ENCODE results near the gene PIAS2. TPM values are rescaled to one million over a fixed set of nuclear protein-coding genes. Genes with fewer than 3 reads are reported as not detected.
A peak's percentile ranks its signal among the peaks of the same experiment; 100 is the strongest.

The PIAS2 gene
- total and polyA plus RNA-seq, 2 donors, result 8.5 to 15.3 TPM

- WGBS, result under 1% methylated on average over 21 of the region's 21 CpGs
- H3K9me3 ChIP-seq (ENCODE audit: control insufficient read depth in 2 of 2, insufficient read depth in 1 of 2, low read length in 1 of 2), result no peaks in the 10 kb centered on the region
- H3K4me3 ChIP-seq (ENCODE audit: low read length in 2 of 2), result peak overlapping the region; percentile 50 to 96
- H3K36me3 ChIP-seq (ENCODE audit: control insufficient read depth in 2 of 2, insufficient read depth in 2 of 2, low read length in 1 of 2), result no peaks in the 10 kb centered on the region
- no peaks in the 10 kb centered on the region for H3K27me3 ChIP-seq (ENCODE audit: control insufficient read depth in 2 of 2, insufficient read depth in 1 of 2, low read length in 1 of 2)
- peak in 7 of 9 donors; percentile 28 to 71 (median 37) for DNase-seq (ENCODE audit: low read depth in 6 of 9, low spot score in 9 of 9)
- H3K27ac ChIP-seq (ENCODE audit: low read depth in 1 of 2, low read length in 1 of 2), result peak overlapping the region; percentile 29 to 88
- H3K4me1 ChIP-seq (ENCODE audit: control insufficient read depth in 2 of 2, insufficient read depth in 2 of 2, low read length in 2 of 2), result peaks cover 8 to 13% of the 10 kb centered on the region in 2 donors
These were observed 678 bp downstream of the PIAS2 start for GRCh38 chr18:46916551-46917107.

- H3K36me3 ChIP-seq (ENCODE audit: control insufficient read depth in 2 of 2, insufficient read depth in 2 of 2, low read length in 1 of 2), result no peaks in the 10 kb centered on the region
- 69% methylated on average over 12 of the region's 12 CpGs for WGBS
- no peak overlapping the region for H3K27ac ChIP-seq (ENCODE audit: low read depth in 1 of 2, low read length in 1 of 2)
- peak in 2 of 9 donors; percentile 10 to 33 for DNase-seq (ENCODE audit: low read depth in 6 of 9, low spot score in 9 of 9)
- no peaks in the 10 kb centered on the region for H3K27me3 ChIP-seq (ENCODE audit: control insufficient read depth in 2 of 2, insufficient read depth in 1 of 2, low read length in 1 of 2)
- no peaks in the 10 kb centered on the region for H3K9me3 ChIP-seq (ENCODE audit: control insufficient read depth in 2 of 2, insufficient read depth in 1 of 2, low read length in 1 of 2)
- H3K4me3 ChIP-seq (ENCODE audit: low read length in 2 of 2), result peak overlapping the region; percentile 50 to 96
- H3K4me1 ChIP-seq (ENCODE audit: control insufficient read depth in 2 of 2, insufficient read depth in 2 of 2, low read length in 2 of 2), result peaks cover 8 to 13% of the 10 kb centered on the region in 2 donors
These were observed 1.3 kb downstream of the PIAS2 start for GRCh38 chr18:46915800-46916550.

GRCh38 chr18:46910856-46911255, 6.5 kb downstream of the PIAS2 start:
- Histone ChIP-seq H3K4me1 (ENCODE audit: control insufficient read depth in 2 of 2, insufficient read depth in 2 of 2, low read length in 2 of 2) (peaks cover 5 to 7% of the 10 kb centered on the region in 2 donors), H3K36me3 (ENCODE audit: control insufficient read depth in 2 of 2, insufficient read depth in 2 of 2, low read length in 1 of 2) (no peaks in the 10 kb centered on the region), H3K27me3 (ENCODE audit: control insufficient read depth in 2 of 2, insufficient read depth in 1 of 2, low read length in 1 of 2) (no peaks in the 10 kb centered on the region), H3K9me3 (ENCODE audit: control insufficient read depth in 2 of 2, insufficient read depth in 1 of 2, low read length in 1 of 2) (no peaks in the 10 kb centered on the region), H3K4me3 (ENCODE audit: low read length in 2 of 2) (no peak overlapping the region), H3K27ac (ENCODE audit: low read depth in 1 of 2, low read length in 1 of 2) (no peak overlapping the region)
- DNase-seq (ENCODE audit: low read depth in 6 of 9, low spot score in 9 of 9), result no peak
- WGBS, result 99% methylated on average over 3 of the region's 3 CpGs

GRCh38 chr18:46909497-46909896, 7.8 kb downstream of the PIAS2 start:
- Histone ChIP-seq H3K27me3 (ENCODE audit: control insufficient read depth in 2 of 2, insufficient read depth in 1 of 2, low read length in 1 of 2) (no peaks in the 10 kb centered on the region), H3K4me3 (ENCODE audit: low read length in 2 of 2) (no peak overlapping the region), H3K9me3 (ENCODE audit: control insufficient read depth in 2 of 2, insufficient read depth in 1 of 2, low read length in 1 of 2) (no peaks in the 10 kb centered on the region), H3K4me1 (ENCODE audit: control insufficient read depth in 2 of 2, insufficient read depth in 2 of 2, low read length in 2 of 2) (peaks cover 0 to 2% of the 10 kb centered on the region in 2 donors), H3K27ac (ENCODE audit: low read depth in 1 of 2, low read length in 1 of 2) (no peak overlapping the region), H3K36me3 (ENCODE audit: control insufficient read depth in 2 of 2, insufficient read depth in 2 of 2, low read length in 1 of 2) (no peaks in the 10 kb centered on the region)
- no peak for DNase-seq (ENCODE audit: low read depth in 6 of 9, low spot score in 9 of 9)
- 94% methylated on average over 3 of the region's 3 CpGs for WGBS

- no peaks in the 10 kb centered on the region for H3K36me3 ChIP-seq (ENCODE audit: control insufficient read depth in 2 of 2, insufficient read depth in 2 of 2, low read length in 1 of 2)
- WGBS, result 98% methylated on average over 3 of the region's 3 CpGs
These were observed 13.9 kb downstream of the PIAS2 start for GRCh38 chr18:46903406-46903805.

GRCh38 chr18:46899274-46899948, 17.9 kb downstream of the PIAS2 start:
- no peaks in the 10 kb centered on the region for H3K4me1 ChIP-seq (ENCODE audit: control insufficient read depth in 2 of 2, insufficient read depth in 2 of 2, low read length in 2 of 2)

More at GRCh38 chr18:46903406-46903805, 13.9 kb downstream of the PIAS2 start:
- Histone ChIP-seq H3K27me3 (ENCODE audit: control insufficient read depth in 2 of 2, insufficient read depth in 1 of 2, low read length in 1 of 2) (no peaks in the 10 kb centered on the region), H3K4me1 (ENCODE audit: control insufficient read depth in 2 of 2, insufficient read depth in 2 of 2, low read length in 2 of 2) (no peaks in the 10 kb centered on the region), H3K27ac (ENCODE audit: low read depth in 1 of 2, low read length in 1 of 2) (no peak overlapping the region), H3K4me3 (ENCODE audit: low read length in 2 of 2) (no peak overlapping the region), H3K9me3 (ENCODE audit: control insufficient read depth in 2 of 2, insufficient read depth in 1 of 2, low read length in 1 of 2) (no peaks in the 10 kb centered on the region)
- no peak for DNase-seq (ENCODE audit: low read depth in 6 of 9, low spot score in 9 of 9)

GRCh38 chr18:46894124-46894523, 23.2 kb downstream of the PIAS2 start:
- no peak for DNase-seq (ENCODE audit: low read depth in 6 of 9, low spot score in 9 of 9)
- WGBS, result 100% methylated on average over 2 of the region's 2 CpGs
- H3K9me3 ChIP-seq (ENCODE audit: control insufficient read depth in 2 of 2, insufficient read depth in 1 of 2, low read length in 1 of 2), result no peaks in the 10 kb centered on the region

More at GRCh38 chr18:46899274-46899948, 17.9 kb downstream of the PIAS2 start:
- Histone ChIP-seq H3K27ac (ENCODE audit: low read depth in 1 of 2, low read length in 1 of 2) (no peak overlapping the region), H3K36me3 (ENCODE audit: control insufficient read depth in 2 of 2, insufficient read depth in 2 of 2, low read length in 1 of 2) (no peaks in the 10 kb centered on the region), H3K4me3 (ENCODE audit: low read length in 2 of 2) (no peak overlapping the region), H3K27me3 (ENCODE audit: control insufficient read depth in 2 of 2, insufficient read depth in 1 of 2, low read length in 1 of 2) (no peaks in the 10 kb centered on the region), H3K9me3 (ENCODE audit: control insufficient read depth in 2 of 2, insufficient read depth in 1 of 2, low read length in 1 of 2) (no peaks in the 10 kb centered on the region)
- no peak for DNase-seq (ENCODE audit: low read depth in 6 of 9, low spot score in 9 of 9)
- WGBS, result 91% methylated on average over 2 of the region's 2 CpGs

GRCh38 chr18:46893360-46893759, 23.9 kb downstream of the PIAS2 start:
- Histone ChIP-seq H3K9me3 (ENCODE audit: control insufficient read depth in 2 of 2, insufficient read depth in 1 of 2, low read length in 1 of 2) (peaks cover 2 to 4% of the 10 kb centered on the region in 2 donors), H3K4me1 (ENCODE audit: control insufficient read depth in 2 of 2, insufficient read depth in 2 of 2, low read length in 2 of 2) (no peaks in the 10 kb centered on the region), H3K4me3 (ENCODE audit: low read length in 2 of 2) (no peak overlapping the region), H3K36me3 (ENCODE audit: control insufficient read depth in 2 of 2, insufficient read depth in 2 of 2, low read length in 1 of 2) (peaks cover 10 to 18% of the 10 kb centered on the region in 2 donors), H3K27me3 (ENCODE audit: control insufficient read depth in 2 of 2, insufficient read depth in 1 of 2, low read length in 1 of 2) (no peaks in the 10 kb centered on the region), H3K27ac (ENCODE audit: low read depth in 1 of 2, low read length in 1 of 2) (no peak overlapping the region)
- no peak for DNase-seq (ENCODE audit: low read depth in 6 of 9, low spot score in 9 of 9)
- WGBS, result 97% methylated on average over 1 of the region's 1 CpG

More at GRCh38 chr18:46894124-46894523, 23.2 kb downstream of the PIAS2 start:
- H3K27me3 ChIP-seq (ENCODE audit: control insufficient read depth in 2 of 2, insufficient read depth in 1 of 2, low read length in 1 of 2), result no peaks in the 10 kb centered on the region
- H3K27ac ChIP-seq (ENCODE audit: low read depth in 1 of 2, low read length in 1 of 2), result no peak overlapping the region
- no peak overlapping the region for H3K4me3 ChIP-seq (ENCODE audit: low read length in 2 of 2)
- peaks cover 4 to 17% of the 10 kb centered on the region in 2 donors for H3K36me3 ChIP-seq (ENCODE audit: control insufficient read depth in 2 of 2, insufficient read depth in 2 of 2, low read length in 1 of 2)
- no peaks in the 10 kb centered on the region for H3K4me1 ChIP-seq (ENCODE audit: control insufficient read depth in 2 of 2, insufficient read depth in 2 of 2, low read length in 2 of 2)

GRCh38 chr18:46892842-46893241, 24.5 kb downstream of the PIAS2 start:
- Histone ChIP-seq H3K36me3 (ENCODE audit: control insufficient read depth in 2 of 2, insufficient read depth in 2 of 2, low read length in 1 of 2) (peaks cover 10 to 19% of the 10 kb centered on the region in 2 donors), H3K4me1 (ENCODE audit: control insufficient read depth in 2 of 2, insufficient read depth in 2 of 2, low read length in 2 of 2) (no peaks in the 10 kb centered on the region), H3K27me3 (ENCODE audit: control insufficient read depth in 2 of 2, insufficient read depth in 1 of 2, low read length in 1 of 2) (no peaks in the 10 kb centered on the region), H3K4me3 (ENCODE audit: low read length in 2 of 2) (no peak overlapping the region), H3K9me3 (ENCODE audit: control insufficient read depth in 2 of 2, insufficient read depth in 1 of 2, low read length in 1 of 2) (peaks cover 2 to 4% of the 10 kb centered on the region in 2 donors), H3K27ac (ENCODE audit: low read depth in 1 of 2, low read length in 1 of 2) (no peak overlapping the region)
- 100% methylated on average over 1 of the region's 1 CpG for WGBS
- no peak for DNase-seq (ENCODE audit: low read depth in 6 of 9, low spot score in 9 of 9)

Measured in thymus (tissue), 11 donors.